GM12872 (cell line): ENCODE data around the gene SEC14L1.

Experiments
- TF ChIP-seq, protein P1 (sequence below): IDR thresholded peaks from 3 replicates; pipeline ENCODE4 v1.5.1; 2011; ENCODE audit warnings: low read depth, mild to moderate bottlenecking, low read length, moderate library complexity; ENCODE audit not compliant: insufficient read depth

The SEC14L1 gene

DNA sequence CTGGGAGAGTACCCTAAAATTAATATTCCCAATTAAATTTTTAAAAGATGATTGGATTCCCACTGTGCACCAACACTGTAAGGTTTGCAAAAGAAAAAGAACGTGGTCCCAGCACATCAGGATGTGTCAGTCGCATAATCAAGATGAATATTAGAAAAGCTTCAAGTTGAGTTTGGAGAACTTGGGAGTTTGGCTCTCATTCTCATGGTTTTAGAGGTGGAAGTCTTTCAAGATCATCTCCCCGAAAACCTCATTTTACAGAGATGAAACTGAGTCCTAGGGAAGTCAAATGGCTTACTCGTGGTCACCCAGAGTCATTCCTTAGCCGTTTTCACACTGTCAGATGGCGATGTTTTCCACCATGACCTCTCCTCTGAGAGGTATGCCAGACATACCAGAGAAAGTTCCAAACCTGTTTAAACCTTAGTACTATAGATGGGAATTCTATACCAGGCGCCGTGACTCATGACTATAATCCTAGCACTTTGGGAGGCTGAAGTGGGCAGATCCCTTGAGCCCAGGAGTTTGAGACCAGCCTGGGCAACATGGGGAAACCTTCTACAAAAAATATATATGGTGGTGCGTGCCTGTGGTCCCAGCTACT, 1.2 kb downstream of the SEC14L1 start:
- TF ChIP-seq, protein P1, sequence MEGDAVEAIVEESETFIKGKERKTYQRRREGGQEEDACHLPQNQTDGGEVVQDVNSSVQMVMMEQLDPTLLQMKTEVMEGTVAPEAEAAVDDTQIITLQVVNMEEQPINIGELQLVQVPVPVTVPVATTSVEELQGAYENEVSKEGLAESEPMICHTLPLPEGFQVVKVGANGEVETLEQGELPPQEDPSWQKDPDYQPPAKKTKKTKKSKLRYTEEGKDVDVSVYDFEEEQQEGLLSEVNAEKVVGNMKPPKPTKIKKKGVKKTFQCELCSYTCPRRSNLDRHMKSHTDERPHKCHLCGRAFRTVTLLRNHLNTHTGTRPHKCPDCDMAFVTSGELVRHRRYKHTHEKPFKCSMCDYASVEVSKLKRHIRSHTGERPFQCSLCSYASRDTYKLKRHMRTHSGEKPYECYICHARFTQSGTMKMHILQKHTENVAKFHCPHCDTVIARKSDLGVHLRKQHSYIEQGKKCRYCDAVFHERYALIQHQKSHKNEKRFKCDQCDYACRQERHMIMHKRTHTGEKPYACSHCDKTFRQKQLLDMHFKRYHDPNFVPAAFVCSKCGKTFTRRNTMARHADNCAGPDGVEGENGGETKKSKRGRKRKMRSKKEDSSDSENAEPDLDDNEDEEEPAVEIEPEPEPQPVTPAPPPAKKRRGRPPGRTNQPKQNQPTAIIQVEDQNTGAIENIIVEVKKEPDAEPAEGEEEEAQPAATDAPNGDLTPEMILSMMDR: no peak

DNA sequence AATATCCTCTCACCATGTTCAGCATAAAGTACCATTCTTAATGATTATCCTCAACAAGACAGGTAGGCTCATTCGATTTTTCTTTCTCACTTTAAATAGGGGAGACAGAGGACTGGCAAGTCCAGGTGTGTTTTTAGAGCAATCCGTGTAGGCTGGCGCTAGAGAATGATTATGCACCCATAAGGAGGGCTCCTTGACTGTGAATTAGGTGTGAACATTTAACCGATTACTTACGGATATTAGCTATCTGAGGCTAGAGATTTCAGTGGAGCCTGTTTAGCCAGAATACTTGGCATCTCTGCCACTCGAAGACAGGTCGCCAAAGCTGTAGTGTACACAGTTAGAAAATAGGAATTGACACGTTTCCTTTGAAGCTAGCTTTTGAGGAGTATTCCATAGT, 1.9 kb downstream of the SEC14L1 start:
- TF ChIP-seq, protein P1: no peak

DNA sequence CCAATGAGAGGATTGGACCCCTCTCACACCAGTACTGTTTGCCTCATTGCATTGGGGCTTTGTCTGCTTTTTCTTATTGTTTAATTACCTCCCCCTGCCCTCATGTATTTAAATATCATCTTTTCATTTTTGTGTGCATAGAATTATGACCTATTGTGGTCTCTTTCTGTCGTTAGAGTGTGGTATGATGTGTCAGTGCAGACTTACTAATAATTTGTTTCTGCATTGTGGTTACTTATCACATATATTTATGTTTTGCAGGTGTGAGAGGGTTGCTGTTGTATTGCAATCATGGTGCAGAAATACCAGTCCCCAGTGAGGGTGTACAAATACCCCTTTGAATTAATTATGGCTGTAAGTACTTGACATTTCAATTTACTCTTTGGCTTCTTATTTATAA, 2.5 kb downstream of the SEC14L1 start:
- TF ChIP-seq, protein P1: no peak

DNA sequence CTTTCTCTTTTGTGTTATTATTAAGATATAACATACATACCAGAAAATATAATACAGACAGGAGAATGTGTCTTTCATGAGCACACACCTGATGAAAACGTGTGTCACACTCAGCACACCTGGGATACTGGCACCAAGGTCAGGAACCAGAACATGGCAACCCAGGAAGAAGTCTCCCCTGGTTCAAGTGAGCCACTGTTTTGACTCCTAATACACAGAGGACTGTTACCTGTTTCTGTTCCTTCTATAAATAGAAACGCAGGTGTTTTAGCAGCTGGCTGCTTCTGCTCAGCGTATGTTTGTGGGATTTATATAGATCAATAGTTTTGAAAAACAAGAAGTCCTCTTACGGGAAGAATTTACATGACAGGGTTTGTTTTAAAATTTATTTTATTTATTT, 3.5 kb downstream of the SEC14L1 start:
- TF ChIP-seq, protein P1: no peak

DNA sequence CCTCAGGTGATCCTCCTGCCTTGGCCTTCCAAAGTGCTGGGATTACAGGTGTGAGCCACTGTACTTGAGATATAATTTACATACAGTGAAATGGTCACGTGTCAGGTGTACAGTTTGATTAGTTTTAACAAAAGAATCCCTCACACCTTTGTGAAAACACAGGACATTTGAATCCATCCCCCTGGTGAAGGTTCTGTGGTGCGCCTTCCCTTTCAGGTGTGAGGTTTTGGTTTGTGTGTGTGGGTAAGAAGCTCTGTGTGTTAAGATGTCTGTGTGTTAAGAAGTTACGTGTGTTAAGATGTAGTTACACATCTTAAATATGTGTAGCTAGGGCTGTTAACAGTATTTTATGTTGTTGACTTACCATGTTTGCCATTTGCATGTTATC, 4.4 kb downstream of the SEC14L1 start:
- TF ChIP-seq, protein P1: no peak

DNA sequence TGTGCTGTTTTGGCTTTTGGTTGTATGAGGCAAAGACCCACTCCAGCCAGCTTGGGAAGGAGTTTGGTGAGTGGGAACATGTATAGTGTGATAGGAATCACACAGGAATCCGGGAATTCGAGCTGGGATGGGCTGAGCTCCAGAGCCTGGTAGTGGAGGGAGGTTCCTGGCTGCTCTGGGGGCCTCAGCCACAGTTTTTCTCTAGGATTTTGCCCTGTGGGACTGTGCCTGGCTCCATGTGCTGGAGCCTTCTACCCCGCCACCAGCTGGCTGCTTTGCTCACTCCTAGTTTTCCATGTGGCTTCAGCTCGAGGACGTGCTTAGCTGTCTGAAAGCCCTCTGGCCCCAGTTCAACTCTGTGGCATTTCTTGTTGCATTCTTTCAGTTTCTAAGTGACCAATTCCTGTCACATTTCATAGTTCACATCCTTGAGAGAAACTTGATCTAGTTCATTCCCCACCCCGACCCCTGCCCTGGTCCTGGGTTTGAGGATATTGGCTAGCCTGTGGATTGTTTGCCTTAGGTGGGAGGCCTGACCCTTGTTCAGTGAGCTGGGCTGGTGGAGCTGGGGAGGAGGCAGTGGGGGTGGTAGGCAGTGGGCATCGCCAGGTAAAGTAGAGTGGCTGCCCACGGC, 5.0 kb downstream of the SEC14L1 start:
- TF ChIP-seq, protein P1: no peak

DNA sequence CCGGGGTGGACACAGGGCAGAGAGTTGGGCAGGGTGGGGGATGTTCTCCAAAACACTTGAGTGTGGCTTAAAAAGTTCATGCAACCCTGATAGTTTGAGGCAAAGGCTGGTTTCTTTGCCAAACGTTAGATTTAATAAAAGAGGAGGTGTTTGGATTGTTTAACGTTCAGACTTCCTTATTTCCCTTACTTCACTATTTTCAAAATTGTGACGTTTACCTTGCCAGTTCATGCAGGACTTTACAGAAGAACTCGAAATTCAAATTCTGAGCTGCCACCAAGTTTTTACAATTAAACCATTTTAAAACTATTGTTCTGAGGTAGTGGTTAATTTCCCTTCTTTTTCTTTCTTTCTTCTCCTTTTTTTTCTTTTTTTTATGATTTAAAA, 5.5 kb downstream of the SEC14L1 start:
- TF ChIP-seq, protein P1: no peak
